H1 (cell line): ENCODE results near the gene CCL8. TPM values are rescaled to one million over a fixed set of nuclear protein-coding genes. Genes with fewer than 3 reads are reported as not detected.

ENCODE experiments used
- ASH2L ChIP-seq: fragments of 200-600, 300-600 bp; sonication (generic); IDR thresholded peaks from one replicate; pipeline ENCODE4 v1.7.1; 2017; ENCODE audit warnings: low read length
- CHD2 ChIP-seq: IDR thresholded peaks from 2 replicates; pipeline ENCODE4 v1.6.1; 2012; ENCODE audit warnings: low read length, improper control_type of control experiment
- POLR2AphosphoS5 ChIP-seq: IDR thresholded peaks from 2 replicates; pipeline ENCODE4 v1.6.1; 2011; ENCODE audit warnings: low read depth, low read length
- TCF12 ChIP-seq: IDR thresholded peaks from 2 replicates; pipeline ENCODE4 v1.6.1; 2011; ENCODE audit warnings: low read depth, mild to moderate bottlenecking, low read length
- polyA plus RNA-seq, 7 experiments: library from polyadenylated mRNA; depleted of rRNA in 3 of 7; stranded (reverse) in 5 of 7; unstranded in 2 of 7; fragments of >200 nt in 5 of 7; fragments of 200-250 nt in 2 of 7; gene quantifications; 1 replicate in 5 of 7; 2 replicates in 1 of 7; 4 replicates in 1 of 7; pipeline versions ENCODE4 v1.2.1 to v1.2.3, GENCODE V29; 2011 to 2013; ENCODE audit warnings: missing spikeins in 2 of 7, mixed read lengths in 2 of 7
- total RNA-seq: library from RNA; stranded (reverse); fragmentation: NEBNext Ultra II Directional; extraction: Animal tissue kit (Norgen Biotek cat#: 25700); gene quantifications from 2 replicates; pipeline ENCODE4 v1.2.1, GENCODE V29; 2021

CCL8 gene
- total and polyA plus RNA-seq, 2 of the 8 experiments (the other 6 are each of a cell fraction or from before 2014, with no cell fraction given) = not detected

DNA sequence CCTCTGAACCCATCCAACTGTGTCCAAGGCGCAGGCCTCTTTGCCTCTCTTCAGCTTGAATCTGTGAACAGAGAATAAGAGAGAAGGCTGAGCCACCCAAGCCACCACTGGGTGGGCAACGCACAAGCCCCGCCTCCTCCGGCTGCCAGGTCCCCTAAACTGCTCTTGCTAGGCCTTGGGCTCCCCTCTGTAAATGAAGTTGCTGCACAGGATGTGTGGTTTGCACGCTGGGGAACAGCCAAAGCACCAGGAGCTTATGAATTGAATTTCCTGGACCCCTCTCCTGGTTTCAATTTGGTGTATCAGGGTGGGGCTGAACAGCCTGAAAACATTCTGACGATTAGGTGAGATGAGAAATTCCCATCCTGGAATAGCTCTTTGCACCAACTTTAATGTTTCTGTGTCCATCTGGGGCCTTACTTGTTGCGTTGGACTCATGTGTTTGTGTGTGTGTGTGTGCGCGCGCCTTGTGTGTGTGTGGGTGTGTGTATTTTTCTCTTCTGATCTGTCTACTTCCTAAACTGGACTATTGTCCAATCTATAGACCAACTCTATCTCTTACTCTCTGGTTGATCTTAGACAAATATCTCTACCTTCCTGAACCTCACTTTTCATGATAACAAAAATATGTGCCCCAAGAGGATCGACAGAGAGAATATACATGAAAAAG, 41.5 kb downstream of the CCL8 start (continued):
- TF ChIP-seq TCF12 (no peak), POLR2AphosphoS5 (no peak), ASH2L (no peak), CHD2 (no peak)
